Activated T-helper 1 cell treated with anti-CD3 and anti-CD28 coated beads, Interleukin-2, amount 50 U/mL, for 16 hours (primary cell): Measurements from ENCODE around the gene RABL6.
"Not testable (repeated sequence)": the region's sequence is repeated elsewhere in the genome, so short reads cannot be mapped to it uniquely, and the experiment has no call there.

Source experiments
- DNase-seq, 2 donors: peaks; one replicate each; pipeline ENCODE4 v3.0.0-alpha.2; 2020; ENCODE audit warnings: low read depth in 1 of 2, low spot score in 1 of 2

RABL6 gene, protein sequence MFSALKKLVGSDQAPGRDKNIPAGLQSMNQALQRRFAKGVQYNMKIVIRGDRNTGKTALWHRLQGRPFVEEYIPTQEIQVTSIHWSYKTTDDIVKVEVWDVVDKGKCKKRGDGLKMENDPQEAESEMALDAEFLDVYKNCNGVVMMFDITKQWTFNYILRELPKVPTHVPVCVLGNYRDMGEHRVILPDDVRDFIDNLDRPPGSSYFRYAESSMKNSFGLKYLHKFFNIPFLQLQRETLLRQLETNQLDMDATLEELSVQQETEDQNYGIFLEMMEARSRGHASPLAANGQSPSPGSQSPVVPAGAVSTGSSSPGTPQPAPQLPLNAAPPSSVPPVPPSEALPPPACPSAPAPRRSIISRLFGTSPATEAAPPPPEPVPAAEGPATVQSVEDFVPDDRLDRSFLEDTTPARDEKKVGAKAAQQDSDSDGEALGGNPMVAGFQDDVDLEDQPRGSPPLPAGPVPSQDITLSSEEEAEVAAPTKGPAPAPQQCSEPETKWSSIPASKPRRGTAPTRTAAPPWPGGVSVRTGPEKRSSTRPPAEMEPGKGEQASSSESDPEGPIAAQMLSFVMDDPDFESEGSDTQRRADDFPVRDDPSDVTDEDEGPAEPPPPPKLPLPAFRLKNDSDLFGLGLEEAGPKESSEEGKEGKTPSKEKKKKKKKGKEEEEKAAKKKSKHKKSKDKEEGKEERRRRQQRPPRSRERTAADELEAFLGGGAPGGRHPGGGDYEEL

DNA sequence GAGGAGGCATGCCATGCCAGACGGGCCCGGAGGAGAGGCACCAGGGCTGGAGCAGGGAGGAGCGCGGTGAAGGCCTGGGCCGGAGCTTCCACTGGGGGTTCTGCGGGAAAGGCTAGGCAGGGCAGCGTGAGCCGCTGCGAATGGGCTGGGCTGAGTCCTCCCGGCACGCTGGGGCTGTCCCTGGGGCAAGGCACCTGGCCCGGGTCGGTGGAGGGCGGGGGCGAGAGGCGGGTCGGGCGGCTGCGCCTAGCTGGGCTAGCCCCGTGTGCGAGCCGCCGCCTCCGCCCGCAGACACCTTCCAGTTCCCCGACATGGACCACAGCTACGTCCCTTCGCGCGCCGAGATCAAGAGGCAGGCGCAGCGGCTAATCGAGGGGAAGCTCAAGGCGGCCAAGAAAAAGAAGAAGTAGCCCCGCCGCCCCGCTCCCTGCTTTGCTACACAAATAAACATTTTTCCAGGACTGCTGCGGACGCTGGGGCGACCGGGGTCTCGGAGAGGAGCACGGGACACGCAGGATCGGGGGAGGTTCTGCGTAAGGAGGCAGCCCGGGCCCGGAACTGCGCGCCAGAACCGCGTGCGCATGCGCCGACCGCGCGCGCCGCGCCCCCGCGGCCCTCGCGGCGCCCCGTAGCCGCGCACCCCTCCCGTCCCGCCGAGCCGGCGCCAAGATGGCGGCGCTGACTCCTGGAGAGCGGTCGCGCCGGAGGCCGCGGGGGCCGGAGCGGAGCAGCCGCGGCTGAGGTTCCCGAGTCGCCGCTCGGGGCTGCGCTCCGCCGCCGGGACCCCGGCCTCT lies at the start of gene RABL6:
RABL6 (plus strand) TSS at position 668 of the 794 bp plus-strand sequence. CDS start 249 bp downstream, outside the sequence.
- DNase-seq = peak; percentile 66 to 74

DNA sequence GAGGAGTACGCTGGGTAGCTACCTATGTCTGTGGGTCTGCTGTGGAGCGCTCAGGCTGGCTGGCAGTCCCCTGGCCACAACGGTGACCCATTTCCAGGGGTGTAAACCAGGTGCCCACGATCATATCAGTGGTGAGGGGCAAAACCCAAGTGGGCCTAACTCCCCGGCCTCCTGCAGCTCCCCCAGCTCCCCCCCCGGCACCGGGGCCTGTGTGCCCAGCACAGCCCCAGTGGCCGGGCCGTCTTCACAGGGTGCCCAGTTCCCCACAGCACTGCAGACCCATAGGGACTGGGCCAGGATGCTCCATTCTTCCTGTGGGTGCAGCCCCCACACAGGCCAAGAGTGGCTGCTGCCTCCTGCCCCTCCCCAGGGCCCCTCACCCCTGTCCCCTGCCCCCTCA lies 48.7 kb upstream of the RABL6 start:
- DNase-seq = no peak

DNA sequence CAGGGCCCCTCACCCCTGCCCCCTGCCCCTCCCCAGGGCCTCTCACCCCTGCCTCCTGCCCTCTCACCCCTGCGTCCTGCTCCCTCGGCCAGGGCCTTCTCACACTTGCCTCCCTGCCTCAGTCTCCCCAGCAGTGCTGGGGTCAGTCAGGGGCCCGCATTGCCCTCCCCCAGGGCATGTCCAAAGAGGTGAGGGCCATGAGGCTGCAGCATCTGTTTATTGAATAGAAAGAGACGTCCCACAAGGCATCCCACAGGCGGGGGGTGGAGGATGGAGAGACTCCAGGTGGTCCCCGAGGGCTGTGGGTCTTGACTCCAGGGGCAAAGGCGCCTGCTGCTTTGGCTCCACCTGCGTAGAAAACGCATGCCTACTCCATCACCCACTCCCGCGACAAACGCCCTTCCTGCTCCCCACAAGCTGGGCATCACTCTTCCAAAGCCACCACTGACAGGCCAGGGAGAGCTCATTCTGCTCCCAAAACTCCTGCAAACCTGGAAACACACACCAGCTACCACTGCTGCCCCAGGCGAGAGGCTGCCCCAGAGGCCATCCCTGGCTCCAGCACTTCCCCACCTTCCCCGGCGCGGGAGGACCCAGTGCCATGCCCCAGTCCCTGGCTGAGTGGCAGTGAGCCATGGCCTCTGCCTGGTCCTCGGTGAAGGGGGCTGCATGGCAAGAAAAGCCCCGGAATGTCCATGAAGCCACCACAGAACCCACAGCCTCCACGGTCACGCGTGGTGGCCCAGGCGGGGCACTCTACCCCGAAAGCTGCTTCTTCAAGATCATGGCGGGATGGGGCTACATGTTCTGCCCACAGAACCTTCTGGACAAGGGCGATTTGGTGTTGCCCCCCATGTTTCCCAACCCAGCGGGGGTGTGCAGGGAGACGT lies 48.1 kb upstream of the RABL6 start:
- DNase-seq = no peak

DNA sequence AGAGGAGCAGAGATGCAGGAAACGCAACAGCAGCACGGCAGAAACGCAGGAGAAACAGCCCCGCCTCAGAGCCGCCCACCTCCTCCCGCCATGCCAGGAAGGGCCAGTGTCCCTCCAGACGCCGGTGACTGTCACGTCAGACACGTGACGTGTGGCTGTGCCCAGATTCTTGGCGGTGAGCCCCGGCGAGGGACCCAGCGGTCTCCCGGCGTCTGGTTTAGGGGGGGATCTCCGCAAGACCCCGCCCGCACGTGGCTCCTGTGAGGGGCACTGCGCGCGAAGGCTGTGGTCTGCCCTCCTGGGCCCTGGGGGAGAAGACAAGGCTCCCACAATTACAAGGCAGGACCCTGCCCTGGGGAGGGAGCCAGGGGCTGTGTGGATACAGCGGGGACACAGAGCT lies 47.3 kb upstream of the RABL6 start:
- DNase-seq = no peak

DNA sequence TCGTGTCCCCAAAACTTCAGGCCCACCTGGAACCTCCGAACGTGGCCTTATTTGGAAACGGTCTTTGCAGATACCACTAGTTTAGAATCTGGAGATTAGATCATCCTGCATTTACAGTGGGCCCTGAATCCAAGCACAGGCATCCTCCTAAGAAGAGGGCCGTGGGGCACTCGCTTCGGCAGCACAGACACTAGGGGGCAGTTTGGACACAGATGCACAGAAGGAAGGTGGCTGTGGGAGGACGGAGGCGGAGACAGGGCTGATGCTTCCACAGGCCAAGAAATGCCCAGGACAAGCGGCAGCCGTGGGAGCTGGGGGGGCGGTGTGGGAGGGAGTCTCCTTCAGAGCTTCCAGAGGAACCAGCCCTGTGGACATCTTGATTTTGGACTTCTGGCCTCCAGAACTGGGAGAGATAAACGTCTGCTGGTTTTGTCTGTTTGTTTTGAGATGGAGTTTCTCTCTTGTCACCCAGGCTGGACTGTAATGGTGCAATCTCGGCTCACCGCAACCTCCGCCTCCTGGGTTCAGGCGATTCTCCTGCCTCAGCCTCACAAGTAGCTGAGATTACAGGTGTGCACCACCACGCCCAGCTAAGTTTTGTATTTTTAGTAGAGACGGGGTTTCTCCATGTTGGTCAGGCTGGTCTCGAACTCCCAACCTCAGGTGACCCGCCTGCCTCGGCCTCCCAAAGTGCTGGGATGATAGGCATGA lies 46.8 kb upstream of the RABL6 start:
- DNase-seq = not testable (repeated sequence)

DNA sequence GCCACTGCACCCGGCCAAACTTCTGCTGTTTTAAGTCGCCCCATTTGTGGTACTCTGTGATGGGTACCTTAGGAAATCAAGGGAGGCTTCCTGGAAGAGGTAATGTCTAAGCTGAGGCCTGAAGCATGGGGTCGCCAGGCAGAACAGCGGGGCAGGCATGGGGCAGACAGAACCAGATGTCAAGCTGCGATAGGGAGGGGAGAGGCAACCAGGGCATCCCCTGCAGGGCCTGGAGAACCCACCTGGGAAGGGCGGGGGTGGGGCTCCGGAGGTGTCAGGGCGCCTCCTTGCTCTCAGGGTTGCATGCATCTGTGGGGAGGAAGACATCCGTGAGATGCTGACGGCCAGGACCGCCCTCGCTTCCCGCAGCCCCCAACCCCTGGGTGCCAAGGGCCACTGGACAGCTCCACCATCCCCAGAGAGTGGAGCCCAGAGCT lies 46.2 kb upstream of the RABL6 start:
- no peak for DNase-seq

DNA sequence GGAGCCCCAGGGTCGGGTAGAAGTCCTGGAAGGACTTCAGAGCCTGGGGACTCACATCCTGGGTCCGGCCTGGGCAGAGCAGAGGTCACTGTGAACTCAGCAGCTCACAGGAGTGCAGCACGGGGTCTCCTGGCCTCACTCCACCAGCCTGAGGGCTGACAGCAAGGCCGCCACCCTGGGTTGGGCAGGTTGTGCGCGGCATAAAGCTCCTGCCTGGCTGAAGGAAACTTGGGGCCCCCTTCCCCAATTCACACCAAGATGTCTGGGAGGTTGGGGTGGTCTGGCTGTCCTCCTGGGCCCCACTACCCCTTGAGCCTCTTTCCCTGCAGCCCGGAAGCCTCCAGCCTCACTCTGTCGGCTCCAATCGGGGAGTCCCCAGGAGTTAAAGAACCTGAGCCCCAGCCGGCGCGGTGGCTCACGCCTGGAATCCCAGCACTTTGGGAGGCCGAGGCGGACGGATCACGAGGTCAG lies 45.5 kb upstream of the RABL6 start:
- no peak for DNase-seq

DNA sequence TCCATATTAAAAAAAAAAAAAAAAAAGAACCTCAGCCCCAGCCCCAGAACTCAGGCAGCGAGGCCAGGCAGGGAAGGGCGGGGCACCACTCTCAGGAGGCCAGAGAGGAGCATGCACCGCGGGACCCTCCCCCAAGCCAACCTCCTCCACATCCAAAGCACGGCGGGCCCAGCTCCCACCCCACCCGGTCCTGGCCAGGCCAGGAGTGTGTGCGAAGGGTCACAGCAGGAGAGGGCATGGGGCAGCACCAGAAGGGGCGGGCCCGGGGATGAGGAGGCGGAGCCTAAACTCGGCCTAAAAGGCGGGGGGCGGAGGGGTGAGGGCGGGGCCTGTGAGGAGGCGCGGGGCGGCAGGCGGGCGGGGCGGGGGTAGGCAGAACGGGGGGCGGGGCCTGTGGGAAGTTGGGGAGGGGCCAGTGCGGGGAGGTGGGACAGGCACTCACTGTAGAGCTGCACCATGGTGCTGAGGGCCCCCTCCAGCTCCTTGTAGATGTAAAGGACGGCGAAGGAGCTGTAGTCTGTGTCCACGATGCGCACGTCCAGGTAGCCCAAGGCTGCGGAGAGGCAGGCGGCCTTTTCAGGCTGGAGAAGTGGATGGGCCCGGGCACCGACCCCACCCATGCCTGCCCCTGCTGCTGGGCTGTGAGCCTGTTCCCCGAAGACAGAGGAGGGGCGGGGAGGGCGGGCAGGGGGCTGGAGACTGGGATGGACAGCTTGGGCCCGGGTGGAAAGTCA lies 44.7 kb upstream of the RABL6 start:
- peak in 1 of 2 donors; percentile 20 for DNase-seq

DNA sequence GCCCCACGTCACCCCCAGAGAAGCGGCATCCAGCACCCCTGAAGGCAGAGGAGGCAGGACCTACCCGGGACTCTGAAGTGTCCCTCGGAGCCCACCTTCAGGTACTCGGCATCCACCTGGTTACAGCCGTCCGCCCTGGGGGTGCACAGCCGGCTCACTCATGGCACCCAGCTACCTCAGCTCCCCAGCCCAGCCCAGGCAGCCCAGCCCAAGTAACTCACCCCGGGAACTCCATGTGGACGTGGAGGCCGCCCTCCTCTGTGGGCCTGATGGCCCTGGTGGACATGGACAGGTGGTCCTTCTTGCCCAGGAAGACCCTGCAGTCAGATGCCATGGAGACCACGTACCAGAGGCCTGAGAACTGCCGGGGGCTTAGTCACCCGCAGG lies 44.1 kb upstream of the RABL6 start:
- DNase-seq = no peak

DNA sequence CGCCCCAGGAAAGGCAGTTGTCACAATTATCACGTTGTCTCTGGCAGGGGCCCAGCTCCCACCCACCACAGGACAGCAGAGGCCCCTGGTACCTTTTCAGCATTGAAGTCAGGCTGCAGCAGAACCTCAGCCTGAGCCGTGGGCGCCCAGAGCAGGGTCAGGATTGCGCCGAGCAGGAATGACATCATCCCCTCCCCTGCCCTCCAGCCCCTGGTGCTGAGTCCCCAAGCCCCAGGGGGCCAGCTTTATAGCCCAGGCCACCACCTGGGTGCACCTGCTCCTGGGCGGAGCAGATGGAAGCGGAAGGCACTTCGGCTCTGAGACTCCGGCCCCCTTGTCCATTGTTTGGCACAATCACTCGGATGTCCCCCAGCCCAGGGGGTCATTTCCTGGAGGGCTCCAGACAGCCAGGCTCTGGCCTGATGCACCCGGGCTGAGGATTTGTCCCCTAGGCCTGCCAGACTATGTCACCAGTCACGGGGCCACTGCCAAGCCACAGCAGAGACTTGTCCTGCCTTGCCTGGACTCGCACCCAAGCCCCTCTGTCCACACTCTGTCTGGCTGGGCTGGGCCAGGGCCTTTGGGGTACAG lies 43.4 kb upstream of the RABL6 start, which contains the start of gene LCN15:
LCN15 (minus strand) TSS at position 218 of the 591 bp plus-strand sequence; CDS start at position 188, 30 bp downstream.
- DNase-seq = no peak

DNA sequence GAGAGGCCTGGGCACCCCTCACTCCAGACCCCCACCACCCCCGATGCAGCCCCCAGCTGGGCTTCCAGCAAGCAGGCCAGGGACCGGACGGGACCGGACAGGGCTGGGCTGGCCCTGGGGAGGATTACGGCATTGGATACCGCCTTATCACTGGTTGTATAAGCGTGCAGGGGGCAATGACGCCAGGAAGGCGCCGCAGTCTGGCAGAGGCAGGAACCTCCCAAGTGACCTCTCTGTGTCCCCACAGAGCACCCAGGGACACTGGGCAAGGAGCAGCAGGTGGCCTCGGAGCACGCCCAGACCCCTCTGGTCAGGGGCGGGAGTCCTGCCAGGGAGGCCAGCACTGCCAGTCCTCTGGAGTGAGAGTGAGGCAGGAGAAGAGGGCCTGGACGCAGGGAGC lies 42.7 kb upstream of the RABL6 start:
- DNase-seq = no peak

DNA sequence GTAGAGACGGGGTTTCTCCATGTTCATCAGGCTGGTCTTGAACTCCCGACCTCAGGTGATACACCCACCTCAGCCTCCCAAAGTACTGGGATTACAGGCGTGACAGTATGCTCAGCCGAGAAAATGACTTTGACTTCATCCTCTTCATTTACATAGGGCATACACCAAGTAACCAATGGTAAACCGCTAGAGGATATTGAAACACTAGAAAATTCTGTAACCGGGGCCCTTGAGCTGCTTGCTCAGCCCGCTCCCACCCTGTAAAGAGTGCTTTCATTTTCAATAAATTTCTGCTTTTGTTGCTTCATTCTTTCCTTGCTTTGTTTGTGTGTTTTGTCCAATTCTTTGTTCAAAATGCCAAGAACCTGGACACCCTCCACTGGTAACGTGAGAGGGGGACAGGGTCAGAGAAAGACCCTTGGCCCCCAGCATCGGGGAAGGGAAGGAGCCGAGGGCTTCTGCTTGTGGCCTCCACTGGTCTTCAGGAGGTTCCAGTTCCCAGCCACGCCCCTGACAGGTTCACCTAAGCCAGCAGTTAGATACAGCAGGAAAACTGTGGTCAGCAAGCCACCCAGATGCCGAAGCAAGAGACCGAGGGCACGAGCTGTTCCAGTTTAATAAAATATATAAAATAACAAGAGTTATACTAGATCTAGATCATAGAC lies 41.9 kb upstream of the RABL6 start:
- not testable (repeated sequence) for DNase-seq

DNA sequence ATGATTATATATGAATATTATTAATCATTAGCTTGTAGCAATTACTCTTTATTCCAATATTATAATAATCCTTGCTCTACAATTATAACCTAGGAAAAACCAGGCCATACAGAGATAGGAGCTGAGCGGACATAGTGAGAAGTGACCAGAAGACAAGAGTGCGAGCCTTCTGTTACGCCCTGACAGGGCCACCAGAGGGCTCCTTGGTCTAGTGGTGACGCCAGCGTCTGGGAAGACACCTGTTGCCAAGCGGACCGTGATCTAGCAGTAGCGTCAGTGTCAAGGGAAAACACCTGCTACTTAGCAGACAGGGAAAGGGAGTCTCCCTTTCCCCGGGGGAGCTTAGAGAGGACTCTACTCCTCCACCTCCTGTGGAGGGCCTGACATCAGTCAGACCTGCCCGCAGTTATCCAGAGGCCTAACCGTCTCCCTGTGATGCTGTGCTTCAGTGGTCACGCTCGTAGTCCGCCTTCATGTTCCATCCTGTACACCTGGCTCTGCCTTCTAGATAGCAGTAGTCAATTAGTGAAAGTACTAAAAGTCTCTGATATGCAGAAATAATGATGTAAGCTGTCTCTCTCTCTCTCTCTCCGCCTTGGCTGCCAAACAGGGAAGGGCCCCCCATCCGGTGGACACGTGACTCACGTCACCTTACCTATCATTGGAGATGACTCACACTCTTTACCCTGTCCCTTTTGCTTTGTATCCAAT lies 41.2 kb upstream of the RABL6 start:
- DNase-seq = peak in 1 of 2 donors; percentile 20

DNA sequence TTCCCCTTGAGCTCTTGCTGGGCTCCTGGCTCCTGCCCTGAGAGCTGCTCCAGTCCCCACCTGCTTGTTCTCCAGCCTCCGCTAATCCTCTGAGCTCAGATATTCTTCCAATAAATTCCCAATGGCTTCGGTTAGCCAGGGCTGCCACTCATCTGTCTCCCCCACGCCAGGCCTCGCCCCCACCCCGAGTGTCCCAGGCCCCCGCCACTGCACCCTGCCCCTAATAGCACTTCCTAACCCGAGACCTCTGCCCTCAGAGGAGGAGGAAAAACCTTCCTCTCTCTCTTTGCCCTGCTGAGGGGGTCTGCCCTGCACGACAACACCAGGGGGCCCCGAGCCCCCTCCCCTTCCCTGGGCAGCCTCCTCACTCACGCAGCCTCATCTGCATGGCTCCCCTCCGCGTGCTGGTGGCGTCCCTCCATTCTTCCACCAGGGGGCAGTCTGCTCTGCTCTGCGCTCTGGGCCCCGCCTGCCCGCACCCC lies 38.0 kb upstream of the RABL6 start:
- DNase-seq = peak in 1 of 2 donors; percentile 27

DNA sequence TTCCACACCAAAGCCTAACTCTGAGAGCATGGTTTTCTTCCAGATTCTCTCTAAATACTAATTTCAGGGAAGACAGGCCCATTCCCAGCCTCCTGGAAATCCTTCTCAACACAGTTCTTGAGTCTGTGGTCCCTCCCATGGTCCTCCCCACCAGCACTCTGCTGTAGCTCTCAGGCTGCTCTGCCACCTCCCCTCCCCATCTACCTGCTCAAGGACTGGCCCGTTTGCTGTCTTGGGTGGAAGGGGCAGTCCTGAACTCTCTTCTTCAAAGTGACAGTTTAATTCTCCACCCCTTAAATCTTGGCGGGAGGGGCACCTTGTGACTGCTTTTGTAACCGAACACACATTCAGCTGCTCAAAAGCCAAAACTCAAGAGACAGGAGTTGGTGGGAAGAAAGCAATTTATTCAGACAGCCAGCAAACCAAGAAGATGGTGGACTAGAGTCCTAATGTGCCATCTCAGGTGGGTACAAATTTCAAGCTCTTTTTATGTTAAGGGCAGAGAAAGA lies 35.8 kb upstream of the RABL6 start:
- no peak for DNase-seq

DNA sequence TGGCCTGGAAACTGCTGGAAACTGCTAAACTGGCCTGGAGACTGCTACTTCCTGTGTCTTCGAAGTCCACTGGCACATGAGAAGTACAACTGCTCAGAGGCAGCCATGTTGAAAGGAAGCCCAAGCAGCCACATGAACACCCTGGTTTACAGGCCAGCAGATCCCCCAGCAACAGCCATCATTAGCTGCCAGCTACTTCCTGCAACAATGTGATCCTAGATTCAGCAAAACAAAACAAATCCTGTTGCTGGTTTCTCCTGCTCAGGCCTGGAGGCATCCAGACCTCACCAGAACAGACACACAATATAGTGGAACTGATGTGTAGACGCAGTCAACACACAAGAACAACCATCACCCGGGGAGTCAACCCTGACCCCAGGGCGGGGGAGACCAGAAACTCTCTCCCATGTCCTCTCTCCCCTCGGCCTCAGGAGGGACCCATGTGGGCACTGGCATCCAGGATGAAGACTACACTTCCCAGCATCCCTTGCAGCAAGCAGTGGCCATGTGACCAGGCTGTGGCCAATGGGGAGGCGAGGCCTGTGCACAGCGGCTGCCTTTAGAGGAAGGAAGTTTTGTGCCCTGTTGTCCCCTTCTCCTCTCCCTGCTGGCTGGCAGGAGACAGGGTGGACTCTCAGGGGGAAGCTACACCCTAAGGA lies 34.2 kb upstream of the RABL6 start:
- no peak for DNase-seq
